Measurements from ENCODE around the gene TMCC3. TPM values are rescaled to one million over a fixed set of nuclear protein-coding genes. Genes with fewer than 3 reads are reported as not detected.

Gene TMCC3
- total RNA-seq, 1 experiment from 2014 or later = 0.92 TPM

DNA sequence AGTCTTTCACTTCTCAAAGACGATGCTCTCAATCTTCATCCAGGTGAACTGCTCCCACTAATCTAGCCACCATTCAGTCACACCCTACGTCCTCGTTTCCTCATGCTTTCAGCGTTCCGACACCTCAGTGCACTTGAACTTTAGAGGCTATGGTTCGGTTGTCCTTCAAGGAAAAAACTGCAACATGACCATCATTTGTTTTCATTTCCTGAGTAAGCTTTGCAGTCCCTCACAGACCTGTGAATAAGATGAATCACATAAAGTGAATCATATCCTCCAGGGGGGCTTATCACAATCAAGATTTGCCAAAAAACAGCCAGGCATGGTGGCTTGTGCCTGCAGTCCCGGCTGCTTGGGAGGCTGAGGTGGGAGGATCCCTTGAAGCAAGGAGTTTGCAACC, 80.2 kb downstream of the TMCC3 start:
- in situ Hi-C loops (cut with HindIII; ENCODE audit: low pct_unique_long_range_greater_than_20kb, low sequenced_read_pairs) = no loop called here
- no peak for DNase-seq (ENCODE audit: low read depth, low spot score)
- no TSS peak for BruUV-seq (replicated peaks)
- ChIA-PET POLR2A (no interaction called here), CTCF (no interaction called here)
- Histone ChIP-seq H3K4me1 (ENCODE audit: control insufficient read depth, insufficient read depth, low read length) (no peaks in the 10 kb centered on the region), H3K9me3 (ENCODE audit: control insufficient read depth, insufficient read depth, low read depth, low read length) (no peaks in the 10 kb centered on the region), H3K4me3 (ENCODE audit: low read depth in 2 of 2, low read length in 2 of 2) (no peak overlapping the region), H3K36me3 (ENCODE audit: control insufficient read depth, insufficient read depth, low read length) (no peaks in the 10 kb centered on the region), H3K27me3 (ENCODE audit: control insufficient read depth, insufficient read depth, low read length) (0 out of 2 replicates have a peak, but pooled peaks cover 2% of the 10 kb centered on the region), H3K27ac (ENCODE audit: low read length) (no peak overlapping the region)
- ATAC-seq = no peak
- TF ChIP-seq POLR2AphosphoS5 (IDR thresholded peaks at IDR 0.05; ENCODE audit: low read depth, low read length) (no peak), SIN3A (IDR thresholded peaks at IDR 0.05; ENCODE audit: borderline replicate concordance, insufficient read depth, low read depth, low read length) (no peak), TCF7L2 (IDR thresholded peaks at IDR 0.05; ENCODE audit: low read depth, low read length) (no peak)
- TF ChIP-seq, protein P1, sequence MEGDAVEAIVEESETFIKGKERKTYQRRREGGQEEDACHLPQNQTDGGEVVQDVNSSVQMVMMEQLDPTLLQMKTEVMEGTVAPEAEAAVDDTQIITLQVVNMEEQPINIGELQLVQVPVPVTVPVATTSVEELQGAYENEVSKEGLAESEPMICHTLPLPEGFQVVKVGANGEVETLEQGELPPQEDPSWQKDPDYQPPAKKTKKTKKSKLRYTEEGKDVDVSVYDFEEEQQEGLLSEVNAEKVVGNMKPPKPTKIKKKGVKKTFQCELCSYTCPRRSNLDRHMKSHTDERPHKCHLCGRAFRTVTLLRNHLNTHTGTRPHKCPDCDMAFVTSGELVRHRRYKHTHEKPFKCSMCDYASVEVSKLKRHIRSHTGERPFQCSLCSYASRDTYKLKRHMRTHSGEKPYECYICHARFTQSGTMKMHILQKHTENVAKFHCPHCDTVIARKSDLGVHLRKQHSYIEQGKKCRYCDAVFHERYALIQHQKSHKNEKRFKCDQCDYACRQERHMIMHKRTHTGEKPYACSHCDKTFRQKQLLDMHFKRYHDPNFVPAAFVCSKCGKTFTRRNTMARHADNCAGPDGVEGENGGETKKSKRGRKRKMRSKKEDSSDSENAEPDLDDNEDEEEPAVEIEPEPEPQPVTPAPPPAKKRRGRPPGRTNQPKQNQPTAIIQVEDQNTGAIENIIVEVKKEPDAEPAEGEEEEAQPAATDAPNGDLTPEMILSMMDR (IDR thresholded peaks at IDR 0.05) = no peak
- TF ChIP-seq, protein P2, sequence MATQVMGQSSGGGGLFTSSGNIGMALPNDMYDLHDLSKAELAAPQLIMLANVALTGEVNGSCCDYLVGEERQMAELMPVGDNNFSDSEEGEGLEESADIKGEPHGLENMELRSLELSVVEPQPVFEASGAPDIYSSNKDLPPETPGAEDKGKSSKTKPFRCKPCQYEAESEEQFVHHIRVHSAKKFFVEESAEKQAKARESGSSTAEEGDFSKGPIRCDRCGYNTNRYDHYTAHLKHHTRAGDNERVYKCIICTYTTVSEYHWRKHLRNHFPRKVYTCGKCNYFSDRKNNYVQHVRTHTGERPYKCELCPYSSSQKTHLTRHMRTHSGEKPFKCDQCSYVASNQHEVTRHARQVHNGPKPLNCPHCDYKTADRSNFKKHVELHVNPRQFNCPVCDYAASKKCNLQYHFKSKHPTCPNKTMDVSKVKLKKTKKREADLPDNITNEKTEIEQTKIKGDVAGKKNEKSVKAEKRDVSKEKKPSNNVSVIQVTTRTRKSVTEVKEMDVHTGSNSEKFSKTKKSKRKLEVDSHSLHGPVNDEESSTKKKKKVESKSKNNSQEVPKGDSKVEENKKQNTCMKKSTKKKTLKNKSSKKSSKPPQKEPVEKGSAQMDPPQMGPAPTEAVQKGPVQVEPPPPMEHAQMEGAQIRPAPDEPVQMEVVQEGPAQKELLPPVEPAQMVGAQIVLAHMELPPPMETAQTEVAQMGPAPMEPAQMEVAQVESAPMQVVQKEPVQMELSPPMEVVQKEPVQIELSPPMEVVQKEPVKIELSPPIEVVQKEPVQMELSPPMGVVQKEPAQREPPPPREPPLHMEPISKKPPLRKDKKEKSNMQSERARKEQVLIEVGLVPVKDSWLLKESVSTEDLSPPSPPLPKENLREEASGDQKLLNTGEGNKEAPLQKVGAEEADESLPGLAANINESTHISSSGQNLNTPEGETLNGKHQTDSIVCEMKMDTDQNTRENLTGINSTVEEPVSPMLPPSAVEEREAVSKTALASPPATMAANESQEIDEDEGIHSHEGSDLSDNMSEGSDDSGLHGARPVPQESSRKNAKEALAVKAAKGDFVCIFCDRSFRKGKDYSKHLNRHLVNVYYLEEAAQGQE (IDR thresholded peaks at IDR 0.05; ENCODE audit: insufficient read depth in 1 of 2, low read depth in 2 of 2, low read length in 1 of 2) = no peak
- intact Hi-C loops (cut with micrococcal nuclease; ENCODE audit: unreplicated experiment) = no loop called here

DNA sequence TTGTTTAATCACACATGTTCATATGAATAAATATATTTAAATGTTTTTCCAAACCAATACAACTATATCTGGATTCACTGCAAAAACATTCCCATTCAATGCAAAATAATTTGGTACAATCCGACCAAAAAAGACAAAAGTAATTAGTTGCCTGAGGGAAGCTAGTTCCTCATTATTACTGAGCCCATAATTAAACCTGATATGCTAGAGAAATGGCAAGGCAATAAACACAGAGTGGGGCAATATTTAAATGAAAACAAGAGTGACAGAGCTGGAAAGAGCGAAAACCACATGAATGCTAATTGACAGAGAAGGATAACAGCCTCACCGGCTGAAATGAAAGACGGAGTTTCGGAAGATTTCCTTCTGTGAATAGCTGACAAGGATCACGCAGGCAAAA, 82.6 kb downstream of the TMCC3 start:
- DNase-seq (ENCODE audit: low read depth, low spot score) (no peak), ATAC-seq (no peak)
- Histone ChIP-seq H3K36me3 (ENCODE audit: control insufficient read depth, insufficient read depth, low read length) (no peaks in the 10 kb centered on the region), H3K27ac (ENCODE audit: low read length) (no peak overlapping the region), H3K27me3 (ENCODE audit: control insufficient read depth, insufficient read depth, low read length) (0 out of 2 replicates have a peak, but pooled peaks cover 2% of the 10 kb centered on the region), H3K4me3 (ENCODE audit: low read depth in 2 of 2, low read length in 2 of 2) (no peak overlapping the region), H3K4me1 (ENCODE audit: control insufficient read depth, insufficient read depth, low read length) (no peaks in the 10 kb centered on the region), H3K9me3 (ENCODE audit: control insufficient read depth, insufficient read depth, low read depth, low read length) (no peaks in the 10 kb centered on the region)
- ChIA-PET CTCF (no interaction called here), POLR2A (interaction anchor here (0.6 kb wide), 1 partner anchor 966 kb away, joined by 6 read pairs; no protein-coding TSS in a partner anchor)
- intact Hi-C loops (cut with micrococcal nuclease; ENCODE audit: unreplicated experiment) (no loop called here), in situ Hi-C loops (cut with HindIII; ENCODE audit: low pct_unique_long_range_greater_than_20kb, low sequenced_read_pairs) (no loop called here)
- no TSS peak for BruUV-seq (replicated peaks)
- TF ChIP-seq, protein P2 (IDR thresholded peaks at IDR 0.05; ENCODE audit: insufficient read depth in 1 of 2, low read depth in 2 of 2, low read length in 1 of 2) = no peak
- TF ChIP-seq, protein P1 (IDR thresholded peaks at IDR 0.05) = no peak
- no peak for TF ChIP-seq TCF7L2 (IDR thresholded peaks at IDR 0.05; ENCODE audit: low read depth, low read length)
- no peak for TF ChIP-seq SIN3A (IDR thresholded peaks at IDR 0.05; ENCODE audit: borderline replicate concordance, insufficient read depth, low read depth, low read length)
- no peak for TF ChIP-seq POLR2AphosphoS5 (IDR thresholded peaks at IDR 0.05; ENCODE audit: low read depth, low read length)

All from Panc1 (cell line).